Stimulated activated CD8-positive, alpha-beta memory T cell treated with anti-CD3 and anti-CD28 coated beads, Interleukin-12 subunit alpha, Interleukin-12 subunit beta, amount 100 ng/mL, for 24 hours (primary cell): ENCODE measurements around the gene ANKRD22.

Experiments used
- DNase-seq: peaks from one replicate; pipeline ENCODE4 v3.0.0-alpha.2; 2020; ENCODE audit errors: extremely low read depth

ANKRD22 gene

GRCh38 chr10:88800152-88801125 is 51.2 kb downstream of the ANKRD22 start:
- no peak for DNase-seq

- DNase-seq: no peak
Observed at GRCh38 chr10:88794731-88795130, 56.9 kb downstream of the ANKRD22 start.

GRCh38 chr10:88793712-88794299 is 57.8 kb downstream of the ANKRD22 start:
- DNase-seq: no peak

- DNase-seq: no peak
Observed at GRCh38 chr10:88792661-88793060, 59.0 kb downstream of the ANKRD22 start.

- no peak for DNase-seq
Observed at GRCh38 chr10:88791924-88792323, 59.7 kb downstream of the ANKRD22 start.

- DNase-seq: no peak
Observed at GRCh38 chr10:88788924-88789323, 62.7 kb downstream of the ANKRD22 start.

- no peak for DNase-seq
Observed at GRCh38 chr10:88787463-88787862, 64.2 kb downstream of the ANKRD22 start.

- DNase-seq: no peak
Observed at GRCh38 chr10:88786032-88786770, 65.4 kb downstream of the ANKRD22 start.

GRCh38 chr10:88783724-88784123 is 67.9 kb downstream of the ANKRD22 start:
- DNase-seq: no peak

GRCh38 chr10:88782222-88782621 is 69.4 kb downstream of the ANKRD22 start:
- DNase-seq: no peak

GRCh38 chr10:88781206-88781605 is 70.4 kb downstream of the ANKRD22 start:
- no peak for DNase-seq
